Stimulated activated CD4-positive, alpha-beta T cell treated with anti-CD3 and anti-CD28 coated beads, Interleukin-4, amount 100 ng/mL, for 48 hours (primary cell): ENCODE results near the gene ANGPT4.

ENCODE experiments used
- DNase-seq, 2 donors: peaks; one replicate each; pipeline ENCODE4 v3.0.0-alpha.2; 2020; ENCODE audit warnings: low read depth in 2 of 2

ANGPT4 gene, protein sequence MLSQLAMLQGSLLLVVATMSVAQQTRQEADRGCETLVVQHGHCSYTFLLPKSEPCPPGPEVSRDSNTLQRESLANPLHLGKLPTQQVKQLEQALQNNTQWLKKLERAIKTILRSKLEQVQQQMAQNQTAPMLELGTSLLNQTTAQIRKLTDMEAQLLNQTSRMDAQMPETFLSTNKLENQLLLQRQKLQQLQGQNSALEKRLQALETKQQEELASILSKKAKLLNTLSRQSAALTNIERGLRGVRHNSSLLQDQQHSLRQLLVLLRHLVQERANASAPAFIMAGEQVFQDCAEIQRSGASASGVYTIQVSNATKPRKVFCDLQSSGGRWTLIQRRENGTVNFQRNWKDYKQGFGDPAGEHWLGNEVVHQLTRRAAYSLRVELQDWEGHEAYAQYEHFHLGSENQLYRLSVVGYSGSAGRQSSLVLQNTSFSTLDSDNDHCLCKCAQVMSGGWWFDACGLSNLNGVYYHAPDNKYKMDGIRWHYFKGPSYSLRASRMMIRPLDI

DNA sequence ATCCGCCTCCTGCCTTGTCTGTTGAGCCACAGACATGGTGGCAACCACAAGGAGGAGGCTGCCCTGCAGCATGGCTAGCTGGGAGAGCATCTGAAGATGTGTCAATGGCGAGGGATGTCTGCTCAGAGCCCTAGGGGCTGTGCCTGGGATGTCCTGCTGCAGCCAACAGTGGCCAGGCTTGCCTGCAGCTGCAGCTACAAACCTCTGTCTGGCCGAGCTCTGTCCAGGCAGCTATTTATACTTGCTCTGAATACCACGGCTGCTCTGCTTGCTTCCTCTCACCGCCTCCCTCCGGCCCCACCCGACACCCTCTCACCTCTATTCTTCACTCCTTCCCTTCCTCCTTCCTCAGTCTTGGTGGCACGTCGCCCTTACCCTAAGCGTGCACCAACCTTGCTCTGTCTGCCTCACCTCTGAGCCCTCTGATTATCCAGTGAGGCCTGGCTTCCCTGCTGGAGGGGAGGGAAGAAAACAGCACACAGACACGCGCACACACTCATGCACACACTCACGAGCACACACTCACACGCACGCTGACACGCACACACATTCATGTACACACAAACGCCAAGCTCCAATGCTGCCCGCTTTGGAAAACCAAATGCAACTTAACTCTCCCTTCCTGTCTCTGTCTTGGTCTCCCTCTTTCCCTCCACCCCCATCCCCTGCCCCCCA, at the start of gene ANGPT4:
Gene ANGPT4 (minus strand): TSS at position 210 of the 675 bp plus-strand sequence. CDS start 120 bp downstream, at position 90.
- DNase-seq, result no peak

DNA sequence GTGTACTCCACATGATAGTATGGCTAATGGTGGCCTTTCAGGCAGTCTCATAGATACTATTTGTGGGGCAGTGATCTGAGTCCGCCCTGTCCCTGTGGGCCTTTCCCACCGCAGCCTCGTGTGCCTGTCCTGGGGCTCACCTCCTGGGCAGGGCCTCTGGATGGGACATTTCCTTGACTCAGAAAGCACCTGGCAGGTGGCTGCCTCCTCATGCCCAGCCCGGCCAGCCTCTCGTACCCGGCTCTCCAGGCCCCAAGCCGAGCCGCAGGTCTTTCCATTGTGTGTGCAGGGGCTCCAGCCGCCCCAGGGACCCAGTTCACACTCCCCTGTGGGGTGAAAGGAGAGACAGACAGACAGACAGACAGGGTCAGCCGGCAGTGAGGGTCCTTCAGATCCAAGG, 47.7 kb upstream of the ANGPT4 start:
- DNase-seq, result no peak

DNA sequence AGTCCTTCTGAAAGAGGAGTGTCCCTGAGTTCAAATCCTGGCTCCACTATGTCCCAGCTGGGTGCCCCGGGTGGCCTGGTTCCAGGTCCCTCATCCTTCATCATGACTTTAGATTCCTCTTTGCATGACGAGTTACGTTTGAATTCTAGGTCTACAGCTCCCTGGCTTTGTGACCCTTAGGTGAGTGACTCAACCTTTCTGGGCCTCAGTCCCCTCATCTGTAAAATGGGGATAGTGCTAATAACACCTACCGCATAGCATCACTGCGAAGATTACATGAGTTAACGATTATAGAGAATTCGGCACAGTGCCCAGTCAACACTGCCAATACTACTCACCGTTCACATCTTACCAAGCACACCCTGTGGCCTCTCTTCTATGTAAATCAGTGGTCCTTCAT, 46.5 kb upstream of the ANGPT4 start:
- no peak for DNase-seq

DNA sequence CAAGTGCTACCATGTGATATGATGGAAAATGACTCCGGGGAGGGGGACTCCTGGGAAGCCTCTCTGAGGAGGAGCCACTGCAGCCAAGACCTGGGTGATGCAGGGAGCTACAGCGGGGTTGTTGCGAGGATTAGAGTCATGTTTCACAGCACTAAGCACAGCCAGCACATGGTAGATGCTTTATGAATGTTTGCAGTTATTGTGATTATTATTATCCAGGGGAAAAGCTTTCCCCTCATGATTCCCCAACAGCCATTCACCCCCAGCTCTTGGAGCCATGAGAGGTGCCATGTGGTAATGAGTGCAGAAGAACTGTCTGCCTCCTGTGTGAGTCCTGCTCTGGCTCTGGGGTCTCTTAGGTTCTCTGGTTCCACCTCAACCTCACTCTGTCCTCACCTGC, 46.1 kb upstream of the ANGPT4 start:
- DNase-seq, result no peak

DNA sequence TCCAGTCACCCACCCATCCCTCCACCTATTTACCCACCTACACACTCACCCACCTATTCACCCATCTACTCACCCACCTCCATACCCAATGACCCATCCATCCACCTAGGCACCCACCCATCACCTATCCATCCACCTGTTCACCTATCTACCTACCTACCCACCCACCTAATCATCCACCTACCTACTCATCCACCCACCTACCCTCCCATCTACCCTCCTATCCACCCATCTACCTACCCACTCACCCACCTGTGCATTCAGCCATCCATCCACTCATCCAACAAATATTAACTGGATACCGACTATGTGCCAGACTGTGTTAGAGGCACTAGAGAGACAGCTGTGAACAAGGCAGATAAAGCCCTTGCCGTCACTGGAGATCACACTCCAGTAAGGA, 45.6 kb upstream of the ANGPT4 start:
- no peak for DNase-seq

DNA sequence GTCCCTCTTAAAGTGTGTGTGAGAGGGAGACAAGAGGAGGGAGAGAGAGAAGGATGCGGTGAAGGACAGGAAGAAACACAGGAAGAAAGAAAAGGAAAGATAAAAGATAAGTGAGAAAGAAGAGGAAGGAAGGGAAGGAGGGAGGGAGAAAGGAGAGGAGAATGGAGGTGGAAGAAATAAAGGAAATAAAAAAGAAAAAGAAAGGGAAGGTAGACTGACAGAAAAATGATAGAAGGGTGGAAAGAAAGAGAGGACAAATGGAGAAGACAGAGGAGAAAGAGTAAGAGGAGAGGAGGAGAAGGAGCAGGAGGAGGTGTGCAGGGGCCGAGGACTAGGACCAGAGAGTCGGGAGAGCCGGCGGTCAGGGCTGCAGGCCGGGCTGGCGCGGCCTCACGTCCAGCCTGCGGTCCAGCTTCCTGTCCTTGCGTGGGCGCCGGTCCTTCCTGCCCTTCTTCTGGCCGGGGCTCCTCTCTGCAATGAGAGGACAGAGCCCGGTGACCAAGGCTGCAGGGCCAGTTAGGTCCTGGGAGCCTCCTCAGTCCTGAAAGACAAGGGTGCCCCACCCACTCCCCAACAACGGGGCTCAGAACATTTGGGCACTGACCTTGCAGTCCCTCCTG, 44.0 kb upstream of the ANGPT4 start:
- no peak for DNase-seq

DNA sequence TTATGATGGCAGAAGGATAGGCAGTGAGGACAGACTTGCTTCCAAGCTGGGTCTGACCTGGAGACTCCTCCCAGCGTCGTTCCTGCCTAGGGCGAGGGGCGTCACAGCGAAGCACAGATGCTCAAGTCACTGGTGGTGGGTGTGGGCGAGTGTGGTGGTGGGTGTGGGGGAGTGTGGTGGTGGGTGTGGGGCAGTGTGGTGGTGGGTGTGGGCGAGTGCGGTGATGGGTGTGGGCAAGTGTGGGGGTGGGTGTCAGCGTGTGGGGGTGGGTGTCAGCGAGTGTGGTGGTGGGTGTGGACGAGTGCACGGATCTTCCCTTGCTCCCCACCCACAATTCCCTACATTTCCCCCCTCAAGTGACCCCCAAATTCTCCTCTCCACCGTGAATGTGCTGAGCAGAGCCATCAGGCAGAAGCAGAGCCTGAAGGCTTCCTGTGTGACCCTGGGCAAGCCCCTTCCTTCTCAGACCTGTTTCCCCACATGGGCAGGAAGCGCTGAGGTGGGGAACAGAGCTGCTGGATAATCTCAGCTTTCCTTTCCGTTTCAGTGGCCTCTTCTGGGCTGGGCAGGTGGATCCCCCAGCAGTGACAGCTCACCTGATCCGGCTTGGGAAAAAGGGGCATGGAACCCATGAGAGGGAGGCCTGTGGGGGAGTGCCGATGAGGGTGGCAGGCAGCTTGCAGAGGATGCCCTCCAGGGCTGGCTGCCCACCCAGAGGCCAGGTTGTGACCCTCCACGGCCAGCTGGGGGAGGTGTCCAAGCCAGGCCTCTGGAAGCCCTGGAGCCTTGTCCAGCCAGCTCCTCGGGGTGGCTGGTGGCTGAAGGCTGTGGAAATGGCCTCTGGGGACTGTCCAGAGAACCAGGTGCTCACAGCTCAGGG, 43.0 kb upstream of the ANGPT4 start:
- DNase-seq, result no peak

DNA sequence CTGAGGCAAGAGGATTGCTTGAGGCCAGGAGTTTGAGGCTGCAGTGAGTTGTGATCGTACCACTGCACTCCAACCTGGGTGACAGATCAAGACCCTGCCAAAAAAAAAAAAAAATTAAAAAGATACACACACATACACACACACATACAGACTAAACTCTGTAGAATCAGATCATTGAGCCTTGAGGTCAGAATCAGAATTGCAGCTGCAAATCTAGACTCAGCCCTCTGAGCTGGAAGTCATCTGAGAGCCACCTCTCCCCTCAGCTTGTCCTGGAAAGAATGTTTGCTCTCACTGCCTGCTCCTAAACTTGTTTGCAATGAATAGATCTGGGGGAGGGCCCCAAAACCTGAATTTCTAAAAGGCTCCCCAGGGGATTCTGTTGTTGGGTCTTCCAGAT, 41.4 kb upstream of the ANGPT4 start:
- no peak for DNase-seq

DNA sequence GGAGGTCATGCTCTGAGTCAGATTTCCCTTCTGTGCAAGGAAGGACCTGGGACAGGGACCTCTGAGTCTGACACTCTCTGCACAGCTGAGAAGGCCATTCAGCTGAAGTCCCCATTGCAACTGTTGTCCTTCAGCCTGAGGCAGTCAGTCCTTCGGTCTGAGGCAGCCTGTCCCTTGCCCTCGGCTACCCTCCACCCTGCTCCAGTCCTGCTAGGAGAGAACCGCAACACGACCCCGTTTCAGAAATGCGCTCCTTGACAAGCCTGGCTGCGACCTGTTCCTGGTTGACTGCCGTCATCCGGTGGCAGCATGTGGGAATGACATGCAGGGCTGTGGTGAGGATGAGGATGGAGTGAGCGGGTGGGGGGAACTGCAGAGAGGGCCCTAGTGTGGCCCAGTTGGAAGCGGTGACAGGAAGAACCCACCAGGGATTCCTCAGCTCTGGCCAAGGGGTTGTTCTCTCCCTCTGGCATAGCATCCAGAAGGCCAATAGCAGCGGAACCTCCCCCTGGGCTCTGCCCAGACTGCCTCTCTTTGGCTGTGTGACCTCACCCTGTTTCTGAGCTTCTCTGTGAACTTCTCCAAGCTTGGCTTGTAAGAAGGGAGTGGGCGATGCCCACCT, 40.3 kb upstream of the ANGPT4 start:
- DNase-seq, result peak; percentile 58 to 69

DNA sequence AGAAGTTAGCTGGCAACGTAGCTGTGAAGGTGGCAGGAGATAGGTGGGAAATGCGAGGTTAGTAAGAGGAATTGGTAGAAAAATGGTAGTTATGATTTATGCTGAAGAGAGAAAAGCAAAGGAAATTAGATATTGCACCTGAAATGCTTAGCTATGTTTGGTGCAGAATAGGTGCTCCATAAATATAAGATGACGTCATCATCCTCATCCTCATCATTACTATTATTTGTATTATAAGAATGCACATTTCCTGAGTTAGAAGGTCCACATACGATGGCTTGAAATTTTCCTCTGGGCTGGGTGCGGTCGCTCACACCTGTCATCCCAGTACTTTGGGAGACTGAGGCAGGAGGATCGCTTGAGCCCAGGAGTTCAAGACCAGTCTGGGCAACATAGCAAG, 39.5 kb upstream of the ANGPT4 start:
- no peak for DNase-seq

DNA sequence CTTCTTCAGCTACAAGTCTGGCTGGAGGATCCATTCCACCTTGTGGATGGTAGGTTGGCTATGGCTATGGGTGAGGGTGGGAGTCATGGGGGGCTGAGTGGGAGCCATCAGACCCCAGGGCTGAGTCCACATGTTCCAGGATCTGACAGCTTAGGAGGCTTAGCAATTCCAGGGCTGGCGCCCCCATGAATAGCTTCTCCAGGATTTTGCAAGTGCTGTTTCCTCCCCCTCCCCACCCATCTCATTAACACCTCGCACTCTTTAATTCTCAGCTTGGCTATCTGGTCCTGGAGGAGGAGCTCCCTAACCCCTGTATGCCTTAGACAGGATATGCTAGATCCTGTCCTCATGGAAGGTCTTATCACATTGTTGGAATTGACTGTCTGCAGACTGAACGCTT, 39.0 kb upstream of the ANGPT4 start:
- DNase-seq, result no peak

DNA sequence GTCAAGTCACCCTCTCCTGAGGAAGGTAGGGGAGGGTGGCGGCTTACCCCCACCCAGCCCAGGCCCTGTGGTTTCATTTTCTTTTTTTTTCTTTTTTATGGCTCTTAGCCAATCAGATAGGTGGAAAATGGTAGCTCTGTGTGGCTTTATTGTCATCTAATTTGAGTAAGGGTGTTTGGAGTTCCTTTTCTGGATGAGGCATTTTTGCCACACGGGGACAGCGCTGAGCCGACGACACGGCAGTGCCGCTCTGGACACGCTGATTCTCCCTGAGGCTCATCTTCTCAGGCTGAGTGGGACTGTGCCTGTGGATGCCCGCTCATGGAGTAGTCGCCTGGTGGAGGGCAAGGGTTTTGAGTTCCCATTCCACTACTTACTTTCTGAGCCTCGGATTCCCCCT, 37.6 kb upstream of the ANGPT4 start:
- DNase-seq, result no peak

DNA sequence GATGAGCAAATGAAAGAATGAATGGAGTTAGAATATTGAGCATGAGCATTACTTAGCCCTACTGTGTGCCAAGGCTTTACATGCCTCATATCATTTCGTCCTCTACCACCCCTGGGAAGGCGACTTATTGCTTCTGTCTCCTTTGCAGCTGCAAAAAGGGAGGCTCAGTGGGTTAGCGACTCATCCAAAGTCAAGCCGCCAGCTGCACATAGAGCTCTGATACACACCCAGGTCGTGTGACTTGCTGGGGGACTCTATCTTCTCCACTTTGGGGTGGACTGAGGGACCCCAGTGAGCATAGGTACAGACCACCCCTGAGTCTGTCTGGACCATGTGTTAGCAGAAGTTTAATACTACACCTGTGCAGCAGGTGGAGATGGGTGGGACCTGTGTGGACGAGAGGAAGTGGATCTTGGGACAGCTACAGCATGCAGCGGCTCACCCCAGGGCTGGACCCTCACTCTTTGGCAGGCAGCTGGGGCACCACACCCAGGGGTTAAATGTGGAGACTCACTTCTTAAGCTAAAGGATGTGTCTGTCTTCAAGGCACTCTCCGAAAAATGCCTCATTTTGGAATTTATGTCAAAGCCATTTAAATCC, 36.2 kb upstream of the ANGPT4 start:
- DNase-seq, result no peak

DNA sequence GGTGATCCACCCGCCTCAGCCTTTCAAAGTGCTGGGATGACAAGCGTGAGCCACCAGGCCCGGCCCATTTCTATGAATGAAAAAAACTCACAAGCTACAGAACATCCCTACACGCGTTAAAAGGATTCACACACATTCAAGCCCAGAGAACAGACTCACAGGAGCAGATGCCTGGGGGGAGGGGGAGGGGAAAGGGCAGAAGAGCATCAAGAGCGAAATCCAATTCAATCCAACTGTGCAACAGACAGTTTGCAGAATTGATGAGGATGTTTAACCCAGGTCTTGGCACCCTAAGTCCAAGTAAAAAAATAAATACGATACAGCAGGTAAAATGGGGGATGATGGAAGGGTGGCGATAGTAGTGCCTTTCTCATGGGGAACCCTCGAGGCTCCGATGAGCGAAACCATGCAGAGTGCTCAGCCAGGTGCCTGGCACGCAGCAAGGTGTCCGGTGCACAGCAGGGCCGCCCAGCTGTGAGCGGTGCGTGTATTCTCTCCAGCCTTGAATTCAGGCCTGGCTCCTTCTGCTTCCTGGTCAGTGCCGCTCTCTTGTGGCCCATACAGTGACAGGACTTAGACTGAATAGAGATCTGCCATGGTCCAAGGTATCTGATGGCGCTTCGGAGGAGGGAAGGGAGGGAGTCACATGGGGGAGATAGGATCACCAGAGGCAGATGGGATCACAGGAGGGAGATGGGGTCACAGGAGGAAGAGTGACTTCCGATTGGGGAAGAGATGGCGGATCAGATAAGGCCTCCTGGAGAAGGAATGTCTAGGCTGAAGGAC, 35.4 kb upstream of the ANGPT4 start:
- DNase-seq, result no peak

DNA sequence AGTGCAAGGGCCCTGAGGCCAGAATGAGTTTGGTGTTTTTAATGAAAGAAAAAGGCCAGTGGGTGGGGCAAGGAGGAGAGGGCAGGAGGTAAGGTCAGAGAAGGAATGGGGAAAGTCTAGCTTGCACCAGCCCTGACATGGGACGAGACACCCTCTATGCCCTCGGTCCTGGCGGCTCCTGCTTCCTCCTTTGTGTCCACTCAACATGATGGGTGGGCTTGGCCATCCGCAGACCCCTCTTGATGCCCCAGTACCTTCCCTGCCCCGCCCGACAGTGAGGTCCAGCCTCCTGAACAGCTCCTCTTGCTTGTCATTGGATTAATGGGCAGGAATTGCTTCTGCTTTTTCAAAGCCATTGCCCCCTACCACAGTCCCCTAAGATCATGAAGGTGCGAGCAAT, 33.6 kb upstream of the ANGPT4 start:
- no peak for DNase-seq

DNA sequence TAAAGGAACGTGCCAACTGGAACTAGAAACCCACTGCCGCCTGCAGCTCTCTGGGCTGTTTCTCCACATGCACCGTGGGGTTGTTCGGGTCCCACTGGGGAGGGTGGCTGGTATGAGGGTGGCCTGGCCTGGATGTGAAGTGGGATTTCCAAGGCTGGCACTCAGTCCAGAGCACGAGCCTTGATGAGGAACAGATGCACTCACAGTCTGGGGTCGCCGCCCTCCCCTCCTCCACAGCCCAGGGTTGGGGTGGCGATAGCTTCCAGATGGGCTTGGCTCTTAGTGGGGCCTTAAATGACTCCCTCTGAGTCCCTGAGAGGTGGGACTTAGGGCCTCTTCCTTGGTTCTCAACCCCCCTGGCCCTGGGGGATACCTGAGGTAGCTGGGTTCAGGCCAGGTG, 30.7 kb upstream of the ANGPT4 start:
- no peak for DNase-seq

DNA sequence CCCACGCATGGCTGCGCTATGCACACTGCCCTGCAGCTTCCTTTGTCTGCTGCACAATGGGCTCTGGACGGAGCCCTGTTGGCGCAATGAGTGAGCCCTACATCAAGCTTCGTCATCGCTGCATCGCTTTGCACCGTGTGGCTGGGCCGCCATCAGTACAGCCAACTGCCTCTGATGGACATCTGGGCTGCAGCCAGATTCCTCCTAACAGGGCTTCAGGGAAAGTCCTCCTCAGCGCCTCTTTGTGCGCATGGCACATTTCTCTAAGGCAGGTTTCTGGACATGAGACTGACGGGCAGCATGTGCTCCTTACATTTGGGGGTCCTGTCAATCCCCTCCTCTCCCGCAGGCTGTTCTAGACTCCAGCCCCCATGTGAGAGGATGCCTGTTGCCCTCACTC, 29.7 kb upstream of the ANGPT4 start:
- DNase-seq, result no peak

DNA sequence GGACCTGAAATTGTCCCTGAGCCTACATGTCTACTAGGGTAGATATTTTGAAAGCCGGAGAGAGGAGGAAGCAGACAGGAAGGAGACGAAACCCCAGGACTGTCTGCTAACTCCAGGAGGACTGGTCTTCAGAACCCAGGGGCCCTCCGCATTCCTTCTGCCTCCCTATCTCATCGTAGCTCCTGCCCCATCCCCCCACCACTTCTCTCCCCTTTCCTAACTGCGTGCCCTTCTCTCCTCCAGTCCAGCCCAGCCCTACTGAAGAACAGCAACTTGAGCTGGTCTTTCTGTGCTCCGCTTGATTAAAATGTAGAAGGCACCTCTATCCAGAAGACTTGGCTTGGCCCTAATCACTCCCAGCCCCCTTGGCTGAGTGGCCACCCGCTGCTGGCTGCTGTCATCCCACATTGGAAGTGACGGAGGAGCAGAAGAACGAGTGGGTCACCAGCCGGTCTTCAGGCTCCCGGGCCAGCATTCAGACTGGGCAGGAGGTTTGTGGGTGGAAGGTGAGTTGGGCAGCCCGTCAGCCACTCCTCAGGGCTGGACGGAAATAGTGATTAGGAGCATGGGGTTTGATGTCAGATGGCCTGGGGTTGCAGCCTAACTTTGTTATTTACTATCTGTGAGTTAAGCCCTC, 28.8 kb upstream of the ANGPT4 start:
- no peak for DNase-seq

DNA sequence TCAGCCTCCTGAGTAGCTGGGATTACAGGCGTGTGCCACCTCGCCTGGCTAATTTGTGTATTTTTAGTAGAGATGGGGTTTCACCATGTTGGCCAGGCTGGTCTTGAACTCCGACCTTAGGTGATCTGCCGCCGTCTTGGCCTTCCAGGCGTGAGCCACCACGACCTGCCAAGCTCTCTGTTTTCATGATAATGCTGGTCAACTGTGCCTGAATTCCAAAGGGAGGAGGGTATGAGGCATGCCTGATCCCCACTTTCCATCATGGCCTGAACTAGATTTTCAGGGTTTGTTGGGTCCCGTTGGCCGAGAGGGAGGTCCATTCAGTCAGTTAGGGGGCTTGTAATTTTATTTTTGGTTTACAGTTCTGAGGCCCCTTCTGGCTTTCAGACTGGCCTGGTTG, 28.0 kb upstream of the ANGPT4 start:
- no peak for DNase-seq

DNA sequence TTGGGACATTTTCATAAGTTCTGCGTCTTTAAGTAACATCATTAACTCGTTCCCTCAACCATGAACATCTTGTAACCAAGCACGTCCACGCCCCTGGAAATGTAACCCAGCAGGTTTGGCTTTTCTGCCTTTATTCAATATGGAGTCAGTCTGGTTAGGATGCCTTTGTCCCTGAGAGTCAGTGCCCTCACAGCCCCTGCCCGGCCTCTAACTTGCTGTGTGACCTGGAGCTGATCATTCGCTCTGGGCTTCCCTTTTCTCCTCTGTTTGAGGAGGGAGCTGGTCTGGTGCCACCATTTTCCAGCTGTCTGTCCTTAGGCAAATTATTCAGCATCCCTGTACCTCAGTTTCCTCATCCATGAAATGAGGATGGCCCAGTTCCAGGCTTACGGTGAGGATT, 26.5 kb upstream of the ANGPT4 start:
- DNase-seq, result no peak
